SK-N-SH treated with all-trans-retinoic acid at 6 μM for 48 hours (cell line): ENCODE measurements around the gene PPP3CA.

ENCODE experiments used
- ATAC-seq: fragments of 200-7000 bp; cut with Tn5 transposase; 3 replicates; pipeline ENCODE4 v1.9.1; 2020; ENCODE audit warnings: mild to moderate bottlenecking, moderate library complexity
- ARNTL ChIP-seq: fragments of 450-650 bp; formaldehyde crosslinking; IDR thresholded peaks from 2 replicates; pipeline ENCODE4 v1.5.0; 2020; ENCODE audit warnings: low read depth, mild to moderate bottlenecking, moderate library complexity, borderline replicate concordance
- BACH2 ChIP-seq: fragments of 250-450 bp; sonication (Bioruptor Pico); IDR thresholded peaks from 2 replicates; pipeline ENCODE4 v1.9.0; 2021; ENCODE audit warnings: mild to moderate bottlenecking, borderline replicate concordance
- CSDC2 ChIP-seq: fragments of 250-450 bp; sonication (Bioruptor Pico); IDR thresholded peaks from 2 replicates; pipeline ENCODE4 v1.5.0; 2020; ENCODE audit warnings: mild to moderate bottlenecking, moderate library complexity
- ESRRG ChIP-seq: fragments of 250-450 bp; sonication (Bioruptor Pico); IDR thresholded peaks from 2 replicates; pipeline ENCODE4 v1.6.1; 2021; ENCODE audit warnings: mild to moderate bottlenecking
- GLIS3 ChIP-seq: fragments of 250-450 bp; sonication (Bioruptor Pico); IDR thresholded peaks from 2 replicates; pipeline ENCODE4 v1.5.0; 2020; ENCODE audit warnings: mild to moderate bottlenecking, moderate library complexity
- ISL1 ChIP-seq: fragments of 250-450 bp; sonication (Bioruptor Pico); IDR thresholded peaks from 2 replicates; pipeline ENCODE4 v2.1.2; 2022; ENCODE audit warnings: mild to moderate bottlenecking, moderate library complexity
- OSR1 ChIP-seq: fragments of 250-450 bp; sonication (Bioruptor Pico); IDR thresholded peaks from 2 replicates; pipeline ENCODE4 v1.8.0; 2022; ENCODE audit warnings: moderate library complexity, mild to moderate bottlenecking, inconsistent platforms
- PPARA ChIP-seq: fragments of 250-450 bp; sonication (Bioruptor Pico); IDR thresholded peaks from 2 replicates; pipeline ENCODE4 v1.5.0; 2020; ENCODE audit warnings: mild to moderate bottlenecking, borderline replicate concordance
- RARB ChIP-seq: fragments of 250-450 bp; sonication (Bioruptor Pico); IDR thresholded peaks from 2 replicates; pipeline ENCODE4 v1.8.0; 2021; ENCODE audit warnings: mild to moderate bottlenecking, moderate library complexity
- SNAI2 ChIP-seq: fragments of 250-450 bp; sonication (Bioruptor Pico); IDR thresholded peaks from 2 replicates; pipeline ENCODE4 v1.5.0; 2020; ENCODE audit warnings: mild to moderate bottlenecking, moderate library complexity
- TCF4 ChIP-seq: fragments of 250-450 bp; sonication (Bioruptor Pico); IDR thresholded peaks from 2 replicates; pipeline ENCODE4 v1.8.0; 2021; ENCODE audit warnings: mild to moderate bottlenecking, moderate library complexity, borderline replicate concordance
- TOX ChIP-seq: fragments of 250-450 bp; sonication (Bioruptor Pico); IDR thresholded peaks from 2 replicates; pipeline ENCODE4 v1.8.0; 2021; ENCODE audit warnings: mild to moderate bottlenecking, moderate library complexity, borderline replicate concordance
- ZC3H10 ChIP-seq: fragments of 250-450 bp; sonication (Bioruptor Pico); IDR thresholded peaks from 2 replicates; pipeline ENCODE4 v1.5.1; 2021; ENCODE audit warnings: mild to moderate bottlenecking, moderate library complexity
- ZFP3 ChIP-seq: fragments of 250-450 bp; sonication (Bioruptor Pico); IDR thresholded peaks from 2 replicates; pipeline ENCODE4 v1.5.0; 2020; ENCODE audit warnings: mild to moderate bottlenecking, moderate library complexity
- ZFP30 ChIP-seq: fragments of 450-650 bp; formaldehyde crosslinking; IDR thresholded peaks from 2 replicates; pipeline ENCODE4 v1.5.0; 2022; ENCODE audit warnings: mild to moderate bottlenecking, moderate library complexity
- ZNF565 ChIP-seq: fragments of 450-650 bp; formaldehyde crosslinking; conservative IDR thresholded peaks from 2 replicates; pipeline ENCODE4 v1.5.0; 2020; ENCODE audit warnings: low read depth, mild to moderate bottlenecking, moderate library complexity
- ZNF70 ChIP-seq: fragments of 450-650 bp; formaldehyde crosslinking; IDR thresholded peaks from 2 replicates; pipeline ENCODE4 v1.5.0; 2020; ENCODE audit warnings: mild to moderate bottlenecking, moderate library complexity
- ZNF8 ChIP-seq: fragments of 450-650 bp; formaldehyde crosslinking; IDR thresholded peaks from 2 replicates; pipeline ENCODE4 v1.5.0; 2020; ENCODE audit warnings: mild to moderate bottlenecking, moderate library complexity
- TF ChIP-seq, protein P1 (sequence below): fragments of 250-450 bp; sonication (Bioruptor Pico); IDR thresholded peaks from 2 replicates; pipeline ENCODE4 v1.5.1; 2020; ENCODE audit warnings: low read depth, mild to moderate bottlenecking, moderate library complexity
- TF ChIP-seq, protein P2 (sequence below): fragments of 250-450 bp; sonication (Bioruptor Pico); IDR thresholded peaks from 2 replicates; pipeline ENCODE4 v1.5.0; 2020; ENCODE audit warnings: mild to moderate bottlenecking, moderate library complexity
- TF ChIP-seq, protein P3 (sequence below): fragments of 250-450 bp; sonication (Bioruptor Pico); IDR thresholded peaks from 2 replicates; pipeline ENCODE4 v1.8.0; 2021; ENCODE audit warnings: low read depth, mild to moderate bottlenecking, moderate library complexity, borderline replicate concordance
- TF ChIP-seq, protein P4 (sequence below): fragments of 250-450 bp; sonication (Bioruptor Pico); IDR thresholded peaks from 2 replicates; pipeline ENCODE4 v1.5.1; 2021; ENCODE audit warnings: mild to moderate bottlenecking, moderate library complexity
- TF ChIP-seq, protein P5 (sequence below): fragments of 250-450 bp; sonication (Bioruptor Pico); IDR thresholded peaks from 2 replicates; pipeline ENCODE4 v1.8.0; 2020; ENCODE audit warnings: mild to moderate bottlenecking, moderate library complexity, borderline replicate concordance

The PPP3CA gene

DNA sequence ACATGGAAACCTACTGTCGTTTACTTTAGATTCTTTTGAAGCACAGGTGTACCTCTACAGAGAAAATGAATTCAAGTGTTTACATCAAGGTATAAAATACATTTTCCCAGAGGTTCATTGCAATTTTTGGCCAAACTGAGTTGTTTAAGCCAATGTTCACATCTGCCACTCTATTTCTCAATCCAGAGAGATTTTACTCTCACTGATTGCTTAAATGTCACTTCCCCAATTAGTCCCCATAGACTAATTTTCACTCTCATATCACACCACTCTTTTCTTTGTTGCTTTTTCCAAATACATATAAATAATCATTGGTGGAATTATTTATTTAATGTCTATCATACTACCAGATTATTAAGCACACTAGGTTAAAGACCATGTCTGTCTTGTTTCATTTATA lies 271.8 kb downstream of the PPP3CA start:
- ATAC-seq, result no peak
- no peak for TF ChIP-seq RARB (CRISPR knock-in tag)
- TF ChIP-seq OSR1 (CRISPR knock-in tag), result no peak
- no peak for TF ChIP-seq TCF4 (CRISPR knock-in tag)

DNA sequence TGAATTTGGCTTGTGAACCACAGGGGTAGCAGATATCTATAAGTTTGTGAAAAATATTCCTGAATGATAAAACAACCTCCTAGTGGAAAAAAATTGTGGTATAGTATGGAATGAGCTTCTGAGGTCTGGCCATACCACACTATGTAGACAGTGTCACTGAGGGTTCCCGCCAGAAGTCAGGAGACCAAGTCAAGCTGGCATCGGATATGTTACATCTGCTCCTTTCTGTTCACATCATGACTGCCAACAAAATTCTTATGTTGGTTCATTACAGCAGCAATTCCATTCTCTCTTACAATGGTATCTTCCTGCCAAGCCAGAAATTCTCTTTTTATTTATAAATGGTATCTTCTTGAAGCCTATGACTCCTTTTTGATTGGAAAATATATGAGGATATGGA lies 273.0 kb downstream of the PPP3CA start:
- no peak for ATAC-seq
- TF ChIP-seq ZNF8 (no peak), ZFP3 (CRISPR knock-in tag) (no peak), TOX (CRISPR knock-in tag) (no peak), ZC3H10 (CRISPR knock-in tag) (no peak), PPARA (CRISPR knock-in tag) (no peak), ISL1 (no peak), CSDC2 (CRISPR knock-in tag) (no peak)
- TF ChIP-seq, protein P1, sequence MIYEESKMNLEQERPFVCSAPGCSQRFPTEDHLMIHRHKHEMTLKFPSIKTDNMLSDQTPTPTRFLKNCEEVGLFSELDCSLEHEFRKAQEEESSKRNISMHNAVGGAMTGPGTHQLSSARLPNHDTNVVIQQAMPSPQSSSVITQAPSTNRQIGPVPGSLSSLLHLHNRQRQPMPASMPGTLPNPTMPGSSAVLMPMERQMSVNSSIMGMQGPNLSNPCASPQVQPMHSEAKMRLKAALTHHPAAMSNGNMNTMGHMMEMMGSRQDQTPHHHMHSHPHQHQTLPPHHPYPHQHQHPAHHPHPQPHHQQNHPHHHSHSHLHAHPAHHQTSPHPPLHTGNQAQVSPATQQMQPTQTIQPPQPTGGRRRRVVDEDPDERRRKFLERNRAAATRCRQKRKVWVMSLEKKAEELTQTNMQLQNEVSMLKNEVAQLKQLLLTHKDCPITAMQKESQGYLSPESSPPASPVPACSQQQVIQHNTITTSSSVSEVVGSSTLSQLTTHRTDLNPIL, result no peak
- TF ChIP-seq, protein P2, sequence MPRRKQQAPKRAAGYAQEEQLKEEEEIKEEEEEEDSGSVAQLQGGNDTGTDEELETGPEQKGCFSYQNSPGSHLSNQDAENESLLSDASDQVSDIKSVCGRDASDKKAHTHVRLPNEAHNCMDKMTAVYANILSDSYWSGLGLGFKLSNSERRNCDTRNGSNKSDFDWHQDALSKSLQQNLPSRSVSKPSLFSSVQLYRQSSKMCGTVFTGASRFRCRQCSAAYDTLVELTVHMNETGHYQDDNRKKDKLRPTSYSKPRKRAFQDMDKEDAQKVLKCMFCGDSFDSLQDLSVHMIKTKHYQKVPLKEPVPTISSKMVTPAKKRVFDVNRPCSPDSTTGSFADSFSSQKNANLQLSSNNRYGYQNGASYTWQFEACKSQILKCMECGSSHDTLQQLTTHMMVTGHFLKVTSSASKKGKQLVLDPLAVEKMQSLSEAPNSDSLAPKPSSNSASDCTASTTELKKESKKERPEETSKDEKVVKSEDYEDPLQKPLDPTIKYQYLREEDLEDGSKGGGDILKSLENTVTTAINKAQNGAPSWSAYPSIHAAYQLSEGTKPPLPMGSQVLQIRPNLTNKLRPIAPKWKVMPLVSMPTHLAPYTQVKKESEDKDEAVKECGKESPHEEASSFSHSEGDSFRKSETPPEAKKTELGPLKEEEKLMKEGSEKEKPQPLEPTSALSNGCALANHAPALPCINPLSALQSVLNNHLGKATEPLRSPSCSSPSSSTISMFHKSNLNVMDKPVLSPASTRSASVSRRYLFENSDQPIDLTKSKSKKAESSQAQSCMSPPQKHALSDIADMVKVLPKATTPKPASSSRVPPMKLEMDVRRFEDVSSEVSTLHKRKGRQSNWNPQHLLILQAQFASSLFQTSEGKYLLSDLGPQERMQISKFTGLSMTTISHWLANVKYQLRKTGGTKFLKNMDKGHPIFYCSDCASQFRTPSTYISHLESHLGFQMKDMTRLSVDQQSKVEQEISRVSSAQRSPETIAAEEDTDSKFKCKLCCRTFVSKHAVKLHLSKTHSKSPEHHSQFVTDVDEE, result no peak

DNA sequence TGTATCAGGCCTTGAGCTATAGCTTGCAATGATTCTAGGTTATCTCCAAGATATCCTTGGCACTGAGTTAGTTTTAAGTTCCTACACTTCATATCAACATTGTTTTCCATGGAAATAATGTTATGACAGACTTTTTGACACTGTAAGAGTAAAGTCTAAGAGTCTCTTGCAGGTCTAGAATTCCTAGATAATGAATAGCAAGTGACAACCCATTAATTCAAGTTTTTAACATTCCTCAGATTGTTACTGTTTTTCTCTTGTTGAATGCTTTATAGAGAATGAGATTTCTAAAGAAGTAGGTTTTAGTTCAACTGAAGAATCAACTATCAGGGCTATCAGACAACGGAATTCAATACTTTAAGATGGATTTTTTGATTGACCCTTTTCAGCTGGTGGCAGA lies 276.1 kb downstream of the PPP3CA start:
- TF ChIP-seq PPARA (CRISPR knock-in tag) (no peak), ZFP3 (CRISPR knock-in tag) (no peak), ISL1 (no peak), BACH2 (CRISPR knock-in tag) (no peak), SNAI2 (no peak), RARB (CRISPR knock-in tag) (no peak), ZNF565 (no peak), ZNF8 (no peak), ZC3H10 (CRISPR knock-in tag) (no peak), ARNTL (CRISPR knock-in tag) (no peak), GLIS3 (CRISPR knock-in tag) (no peak), TOX (CRISPR knock-in tag) (no peak), TCF4 (CRISPR knock-in tag) (no peak)
- TF ChIP-seq, protein P3, sequence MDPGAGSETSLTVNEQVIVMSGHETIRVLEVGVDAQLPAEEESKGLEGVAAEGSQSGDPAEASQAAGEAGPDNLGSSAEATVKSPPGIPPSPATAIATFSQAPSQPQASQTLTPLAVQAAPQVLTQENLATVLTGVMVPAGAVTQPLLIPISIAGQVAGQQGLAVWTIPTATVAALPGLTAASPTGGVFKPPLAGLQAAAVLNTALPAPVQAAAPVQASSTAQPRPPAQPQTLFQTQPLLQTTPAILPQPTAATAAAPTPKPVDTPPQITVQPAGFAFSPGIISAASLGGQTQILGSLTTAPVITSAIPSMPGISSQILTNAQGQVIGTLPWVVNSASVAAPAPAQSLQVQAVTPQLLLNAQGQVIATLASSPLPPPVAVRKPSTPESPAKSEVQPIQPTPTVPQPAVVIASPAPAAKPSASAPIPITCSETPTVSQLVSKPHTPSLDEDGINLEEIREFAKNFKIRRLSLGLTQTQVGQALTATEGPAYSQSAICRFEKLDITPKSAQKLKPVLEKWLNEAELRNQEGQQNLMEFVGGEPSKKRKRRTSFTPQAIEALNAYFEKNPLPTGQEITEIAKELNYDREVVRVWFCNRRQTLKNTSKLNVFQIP (CRISPR knock-in tag), result no peak
- TF ChIP-seq, protein P4, sequence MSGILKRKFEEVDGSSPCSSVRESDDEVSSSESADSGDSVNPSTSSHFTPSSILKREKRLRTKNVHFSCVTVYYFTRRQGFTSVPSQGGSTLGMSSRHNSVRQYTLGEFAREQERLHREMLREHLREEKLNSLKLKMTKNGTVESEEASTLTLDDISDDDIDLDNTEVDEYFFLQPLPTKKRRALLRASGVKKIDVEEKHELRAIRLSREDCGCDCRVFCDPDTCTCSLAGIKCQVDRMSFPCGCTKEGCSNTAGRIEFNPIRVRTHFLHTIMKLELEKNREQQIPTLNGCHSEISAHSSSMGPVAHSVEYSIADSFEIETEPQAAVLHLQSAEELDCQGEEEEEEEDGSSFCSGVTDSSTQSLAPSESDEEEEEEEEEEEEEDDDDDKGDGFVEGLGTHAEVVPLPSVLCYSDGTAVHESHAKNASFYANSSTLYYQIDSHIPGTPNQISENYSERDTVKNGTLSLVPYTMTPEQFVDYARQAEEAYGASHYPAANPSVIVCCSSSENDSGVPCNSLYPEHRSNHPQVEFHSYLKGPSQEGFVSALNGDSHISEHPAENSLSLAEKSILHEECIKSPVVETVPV (CRISPR knock-in tag), result no peak
- TF ChIP-seq, protein P5, sequence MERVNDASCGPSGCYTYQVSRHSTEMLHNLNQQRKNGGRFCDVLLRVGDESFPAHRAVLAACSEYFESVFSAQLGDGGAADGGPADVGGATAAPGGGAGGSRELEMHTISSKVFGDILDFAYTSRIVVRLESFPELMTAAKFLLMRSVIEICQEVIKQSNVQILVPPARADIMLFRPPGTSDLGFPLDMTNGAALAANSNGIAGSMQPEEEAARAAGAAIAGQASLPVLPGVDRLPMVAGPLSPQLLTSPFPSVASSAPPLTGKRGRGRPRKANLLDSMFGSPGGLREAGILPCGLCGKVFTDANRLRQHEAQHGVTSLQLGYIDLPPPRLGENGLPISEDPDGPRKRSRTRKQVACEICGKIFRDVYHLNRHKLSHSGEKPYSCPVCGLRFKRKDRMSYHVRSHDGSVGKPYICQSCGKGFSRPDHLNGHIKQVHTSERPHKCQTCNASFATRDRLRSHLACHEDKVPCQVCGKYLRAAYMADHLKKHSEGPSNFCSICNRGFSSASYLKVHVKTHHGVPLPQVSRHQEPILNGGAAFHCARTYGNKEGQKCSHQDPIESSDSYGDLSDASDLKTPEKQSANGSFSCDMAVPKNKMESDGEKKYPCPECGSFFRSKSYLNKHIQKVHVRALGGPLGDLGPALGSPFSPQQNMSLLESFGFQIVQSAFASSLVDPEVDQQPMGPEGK (CRISPR knock-in tag), result no peak
- no peak for ATAC-seq

DNA sequence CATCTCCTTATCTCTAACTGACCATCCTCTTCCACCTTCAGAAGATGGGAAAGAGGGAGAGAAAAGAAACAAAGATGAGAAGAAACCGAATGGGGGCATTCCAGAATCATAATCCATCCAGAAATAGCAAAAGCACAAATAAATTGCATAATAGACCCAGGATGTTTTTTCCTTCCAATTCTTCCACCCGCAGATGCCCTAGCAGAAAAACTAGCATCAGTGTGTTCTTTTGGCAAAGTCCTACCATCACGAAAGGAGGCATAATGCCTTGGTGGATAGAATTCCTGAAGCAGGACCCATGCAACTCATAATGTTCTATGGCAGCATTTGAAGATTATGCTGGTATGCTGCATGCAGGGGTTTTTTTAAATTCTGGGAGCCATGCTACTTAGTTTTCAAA lies 279.2 kb downstream of the PPP3CA start:
- no peak for ATAC-seq
- TF ChIP-seq ARNTL (CRISPR knock-in tag) (no peak), CSDC2 (CRISPR knock-in tag) (no peak), ZNF8 (no peak), ZNF70 (CRISPR knock-in tag) (no peak), BACH2 (CRISPR knock-in tag) (no peak), TCF4 (CRISPR knock-in tag) (no peak), ESRRG (CRISPR knock-in tag) (no peak), SNAI2 (no peak), ISL1 (no peak), PPARA (CRISPR knock-in tag) (no peak), ZFP30 (no peak), ZNF565 (no peak)
- TF ChIP-seq, protein P3 (CRISPR knock-in tag), result no peak
- TF ChIP-seq, protein P4 (CRISPR knock-in tag), result no peak
